NB4 (cell line): ENCODE data around the gene MGLL.

ENCODE experiments used
- DNase-seq: peaks from one replicate; pipeline ENCODE4 v3.0.0; 2010; ENCODE audit warnings: low read depth
- H3K4me3 ChIP-seq: one replicate; pipeline ENCODE4 v1.5.1; 2011; ENCODE audit warnings: mild to moderate bottlenecking, low read depth, low read length, moderate library complexity
- MYC ChIP-seq: IDR thresholded peaks from 2 replicates; pipeline ENCODE4 v1.6.1; 2011; ENCODE audit warnings: low read depth, low read length
- POLR2A ChIP-seq: IDR thresholded peaks from 2 replicates; pipeline ENCODE4 v1.6.1; 2011; ENCODE audit warnings: mild to moderate bottlenecking; ENCODE audit not compliant: insufficient read length; ENCODE audit errors: extremely low read depth
- TF ChIP-seq, protein P1 (sequence below): IDR thresholded peaks from 2 replicates; pipeline ENCODE4 v1.6.1; 2011; ENCODE audit warnings: low read depth, low read length
- TF ChIP-seq, protein P2 (sequence below): IDR thresholded peaks from one replicate; pipeline ENCODE4 v1.5.1; 2012; ENCODE audit warnings: low read depth, low read length

Gene MGLL

DNA sequence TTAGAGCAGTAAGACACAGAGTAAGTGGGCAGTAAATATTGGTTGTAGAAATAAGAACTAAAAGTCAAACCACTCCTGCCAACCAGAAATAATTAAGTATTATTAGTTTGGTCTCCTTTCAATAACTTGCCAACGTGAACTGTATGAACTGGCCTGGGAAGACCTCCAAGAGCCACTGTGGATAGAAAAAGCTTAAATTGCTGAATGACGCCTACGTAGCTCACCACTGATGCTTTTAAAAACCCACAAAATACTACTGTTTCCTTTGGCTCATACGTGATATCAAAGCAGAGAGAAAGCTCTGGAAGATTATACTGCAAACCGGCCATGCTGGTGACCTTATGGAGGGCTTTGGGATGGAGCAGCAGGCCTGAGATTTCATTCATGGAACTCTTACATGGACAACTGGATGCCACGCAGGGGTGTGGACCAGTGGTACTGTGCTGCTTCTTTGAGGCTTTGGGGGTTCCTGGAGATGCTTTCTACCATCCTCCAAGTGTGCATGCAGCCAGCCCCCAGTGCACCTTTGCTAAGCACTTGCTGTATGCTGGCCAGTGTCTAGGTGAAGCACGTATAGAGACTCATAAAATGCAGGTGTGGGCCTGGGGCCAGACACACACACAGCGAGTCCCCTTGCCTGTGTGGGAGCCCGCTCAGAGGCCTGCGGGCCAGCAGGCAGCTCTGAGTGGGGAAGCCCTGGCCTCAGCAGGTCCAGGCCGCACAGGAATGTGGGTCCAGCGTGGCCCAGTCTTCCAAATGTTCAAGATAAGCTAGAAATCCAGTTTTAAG is 82.8 kb downstream of the MGLL start:
- no peak overlapping the region for H3K4me3 ChIP-seq
- DNase-seq = no peak
- TF ChIP-seq, protein P1, sequence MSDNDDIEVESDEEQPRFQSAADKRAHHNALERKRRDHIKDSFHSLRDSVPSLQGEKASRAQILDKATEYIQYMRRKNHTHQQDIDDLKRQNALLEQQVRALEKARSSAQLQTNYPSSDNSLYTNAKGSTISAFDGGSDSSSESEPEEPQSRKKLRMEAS = no peak
- TF ChIP-seq MYC (no peak), POLR2A (no peak)
- TF ChIP-seq, protein P2, sequence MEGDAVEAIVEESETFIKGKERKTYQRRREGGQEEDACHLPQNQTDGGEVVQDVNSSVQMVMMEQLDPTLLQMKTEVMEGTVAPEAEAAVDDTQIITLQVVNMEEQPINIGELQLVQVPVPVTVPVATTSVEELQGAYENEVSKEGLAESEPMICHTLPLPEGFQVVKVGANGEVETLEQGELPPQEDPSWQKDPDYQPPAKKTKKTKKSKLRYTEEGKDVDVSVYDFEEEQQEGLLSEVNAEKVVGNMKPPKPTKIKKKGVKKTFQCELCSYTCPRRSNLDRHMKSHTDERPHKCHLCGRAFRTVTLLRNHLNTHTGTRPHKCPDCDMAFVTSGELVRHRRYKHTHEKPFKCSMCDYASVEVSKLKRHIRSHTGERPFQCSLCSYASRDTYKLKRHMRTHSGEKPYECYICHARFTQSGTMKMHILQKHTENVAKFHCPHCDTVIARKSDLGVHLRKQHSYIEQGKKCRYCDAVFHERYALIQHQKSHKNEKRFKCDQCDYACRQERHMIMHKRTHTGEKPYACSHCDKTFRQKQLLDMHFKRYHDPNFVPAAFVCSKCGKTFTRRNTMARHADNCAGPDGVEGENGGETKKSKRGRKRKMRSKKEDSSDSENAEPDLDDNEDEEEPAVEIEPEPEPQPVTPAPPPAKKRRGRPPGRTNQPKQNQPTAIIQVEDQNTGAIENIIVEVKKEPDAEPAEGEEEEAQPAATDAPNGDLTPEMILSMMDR = no peak

DNA sequence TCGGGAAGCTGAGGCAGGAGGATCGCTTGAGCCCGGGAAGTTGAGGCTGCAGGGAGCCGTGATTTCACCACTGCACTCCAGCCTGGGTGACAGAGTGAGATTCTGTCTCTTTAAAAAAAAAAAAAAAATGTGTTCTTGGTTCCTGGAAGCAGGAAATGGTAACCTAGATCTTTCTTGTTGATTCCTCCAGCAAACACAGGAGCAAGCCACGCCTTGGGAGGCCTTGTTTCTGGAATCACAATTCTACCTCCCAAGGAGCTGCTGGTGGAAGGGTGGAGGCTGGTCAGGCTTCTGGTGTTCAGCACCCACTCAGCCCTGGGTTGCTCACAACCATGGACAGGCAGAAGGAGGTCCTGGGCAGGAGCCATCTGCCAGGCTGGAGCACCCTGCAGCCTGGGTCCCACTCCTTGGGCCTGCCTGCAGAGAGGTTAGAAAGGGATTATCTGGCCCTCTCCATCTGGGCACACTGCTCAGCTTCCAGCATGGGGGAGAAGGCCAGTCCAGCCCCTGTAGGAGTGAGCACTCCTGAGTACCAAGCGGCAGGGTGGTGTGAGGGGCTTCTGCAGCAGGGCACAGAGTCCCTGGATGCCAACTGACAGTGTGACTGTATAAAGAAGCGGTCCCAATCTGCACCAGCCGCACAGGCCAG is 84.0 kb downstream of the MGLL start:
- TF ChIP-seq, protein P1 = no peak
- TF ChIP-seq, protein P2 = no peak
- no peak for TF ChIP-seq MYC
- DNase-seq = no peak
- no peak overlapping the region for H3K4me3 ChIP-seq

- TF ChIP-seq, protein P1 = no peak
- TF ChIP-seq, protein P2 = no peak
- no peak for TF ChIP-seq POLR2A
- no peak for TF ChIP-seq MYC
- no peak for DNase-seq
- no peak overlapping the region for H3K4me3 ChIP-seq
These were observed 85.3 kb downstream of the MGLL start for GRCh38 chr3:127736801-127737539.

GRCh38 chr3:127735767-127736693 is 86.3 kb downstream of the MGLL start:
- no peak overlapping the region for H3K4me3 ChIP-seq
- TF ChIP-seq, protein P2 = no peak
- TF ChIP-seq POLR2A = no peak
- TF ChIP-seq MYC = no peak
- TF ChIP-seq, protein P1 = no peak
- no peak for DNase-seq
